Caco-2 (cell line): Measurements from ENCODE around the gene TTLL11. TPM values are rescaled to one million over a fixed set of nuclear protein-coding genes. Genes with fewer than 3 reads are reported as not detected.

ENCODE experiments used
- BruUV-seq: library from RNA; stranded (reverse); fragments of 400-500 nt; replicated peaks from 2 replicates; lab custom pipeline; 2021; lab: Mats Ljungman, UMichigan
- CTCF ChIA-PET: fragments of 300-600 bp; sonication (Branson Sonifier 250); formaldehyde crosslinking; loops from one replicate; lab custom pipeline; 2022; ENCODE audit warnings: antibody characterized with exemption; lab: Charles Lee
- POLR2A ChIA-PET: fragments of 300-600 bp; sonication (Branson Sonifier 250); formaldehyde crosslinking; loops from one replicate; lab custom pipeline; 2022; ENCODE audit warnings: antibody characterized with exemption; lab: Charles Lee
- DNase-seq, 2 experiments: peaks; one replicate each; pipeline versions ENCODE4 v3.0.0 to v3.0.0-alpha.2; 2020 to 2022
- H3K27me3 ChIP-seq: replicated peaks from 2 replicates; pipeline ENCODE4 v1.6.0; 2011; ENCODE audit warnings: low read length; ENCODE audit not compliant: control insufficient read depth, insufficient read depth
- H3K36me3 ChIP-seq: 2 replicates; pipeline ENCODE4 v1.5.1; 2011; ENCODE audit warnings: low read length; ENCODE audit not compliant: control insufficient read depth, insufficient read depth
- H3K4me1 ChIP-seq: fragments of 250-450 bp; sonication (Bioruptor Pico); 2 replicates; pipeline ENCODE4 v1.5.1; 2020; ENCODE audit warnings: mild to moderate bottlenecking
- H3K4me3 ChIP-seq: 2 replicates; pipeline ENCODE4 v1.5.1; 2011; ENCODE audit warnings: low read depth, mild to moderate bottlenecking, control low read depth, low read length
- H3K9me3 ChIP-seq: fragments of 250-450 bp; sonication (Bioruptor Pico); 2 replicates; pipeline ENCODE4 v1.5.1; 2020; ENCODE audit warnings: mild to moderate bottlenecking, moderate library complexity
- H3K27ac Mint-ChIP-seq: one replicate; pipeline ENCODE4 v1.8.0; 2022; ENCODE audit warnings: mixed read lengths; ENCODE audit not compliant: unreplicated experiment
- H3K27me3 Mint-ChIP-seq: one replicate; pipeline ENCODE4 v1.8.0; 2022; ENCODE audit warnings: mixed read lengths; ENCODE audit not compliant: insufficient read depth, unreplicated experiment
- H3K36me3 Mint-ChIP-seq: one replicate; pipeline ENCODE4 v1.8.0; 2022; ENCODE audit warnings: mild to moderate bottlenecking, mixed read lengths; ENCODE audit not compliant: insufficient read depth, unreplicated experiment
- H3K4me1 Mint-ChIP-seq: one replicate; pipeline ENCODE4 v1.8.0; 2022; ENCODE audit warnings: low read depth, mixed read lengths; ENCODE audit not compliant: unreplicated experiment
- H3K4me3 Mint-ChIP-seq: one replicate; pipeline ENCODE4 v1.8.0; 2022; ENCODE audit warnings: mild to moderate bottlenecking, moderate library complexity, mixed read lengths; ENCODE audit not compliant: unreplicated experiment
- H3K9me3 Mint-ChIP-seq: one replicate; pipeline ENCODE4 v1.8.0; 2022; ENCODE audit warnings: mixed read lengths; ENCODE audit not compliant: unreplicated experiment
- CTCF ChIP-seq, 2 experiments: fragments of 200-600 bp in 1 of 2; IDR thresholded peaks; 1 replicate in 1 of 2; 2 replicates in 1 of 2; pipeline versions ENCODE4 v1.5.1 to v1.8.0; 2011 to 2022; ENCODE audit warnings: antibody characterized with exemption in 1 of 2, control low read depth in 1 of 2, inconsistent platforms in 1 of 2, low read depth in 1 of 2, low read length in 1 of 2, mild to moderate bottlenecking in 1 of 2, moderate library complexity in 1 of 2; ENCODE audit not compliant: insufficient read depth in 1 of 2, severe bottlenecking in 1 of 2, unreplicated experiment in 1 of 2
- intact Hi-C: fragments of 100-400 bp; cut with micrococcal nuclease; formaldehyde crosslinking; loops from one replicate; pipeline ENCODE4 v1.10.0; 2022; ENCODE audit not compliant: unreplicated experiment
- total RNA-seq: library from RNA; stranded (reverse); gene quantifications from 2 replicates; pipeline ENCODE4 v1.2.3, GENCODE V29; 2022

TTLL11 gene
- total RNA-seq, 1 experiment from 2014 or later, result 4.4 TPM

GRCh38 chr9:121807823-121808278 lies 285.3 kb downstream of the TTLL11 start:
- no peaks in the 10 kb centered on the region for H3K4me1 Mint-ChIP-seq
- H3K9me3 ChIP-seq, result no peaks in the 10 kb centered on the region
- no peak for DNase-seq
- no peaks in the 10 kb centered on the region for H3K9me3 Mint-ChIP-seq
- H3K4me3 ChIP-seq, result no peak overlapping the region
- intact Hi-C loops, result no loop called here
- no peak overlapping the region for H3K27ac Mint-ChIP-seq
- H3K4me1 ChIP-seq, result no peaks in the 10 kb centered on the region
- peaks cover 3% of the 10 kb centered on the region for H3K27me3 Mint-ChIP-seq
- H3K4me3 Mint-ChIP-seq, result no peak overlapping the region
- CTCF ChIA-PET, result no interaction called here
- TF ChIP-seq CTCF (IDR thresholded peaks at IDR 0.05; ENCODE audit: insufficient read depth in 1 of 2, low read depth in 1 of 2, low read length in 1 of 2, severe bottlenecking in 1 of 2, unreplicated experiment in 1 of 2), result no peak
- POLR2A ChIA-PET, result no interaction called here
- H3K27me3 ChIP-seq, result no peaks in the 10 kb centered on the region; the same call in 1 of the 2 replicates
- no peaks in the 10 kb centered on the region for H3K36me3 Mint-ChIP-seq
- H3K36me3 ChIP-seq, result no peaks in the 10 kb centered on the region
- BruUV-seq, result no TSS peak

- Mint-ChIP-seq H3K27me3 (peaks cover 5% of the 10 kb centered on the region), H3K4me1 (no peaks in the 10 kb centered on the region), H3K4me3 (no peak overlapping the region), H3K27ac (no peak overlapping the region), H3K9me3 (no peaks in the 10 kb centered on the region), H3K36me3 (no peaks in the 10 kb centered on the region)
- no peak overlapping the region for H3K4me3 ChIP-seq
- no peaks in the 10 kb centered on the region for H3K9me3 ChIP-seq
- POLR2A ChIA-PET, result no interaction called here
- BruUV-seq, result no TSS peak
- intact Hi-C loops, result no loop called here
- no peaks in the 10 kb centered on the region for H3K4me1 ChIP-seq
- CTCF ChIA-PET, result no interaction called here
- DNase-seq, result no peak
- no peak for TF ChIP-seq CTCF (IDR thresholded peaks at IDR 0.05; ENCODE audit: insufficient read depth in 1 of 2, low read depth in 1 of 2, low read length in 1 of 2, severe bottlenecking in 1 of 2, unreplicated experiment in 1 of 2)
- H3K36me3 ChIP-seq, result no peaks in the 10 kb centered on the region
- H3K27me3 ChIP-seq, result no peaks in the 10 kb centered on the region; the same call in 1 of the 2 replicates
Measured at GRCh38 chr9:121807069-121807822, 285.9 kb downstream of the TTLL11 start.

GRCh38 chr9:121802753-121803152 lies 290.4 kb downstream of the TTLL11 start:
- Histone ChIP-seq H3K27me3 (no peaks in the 10 kb centered on the region; the same call in 1 of the 2 replicates), H3K4me3 (no peak overlapping the region), H3K36me3 (no peaks in the 10 kb centered on the region), H3K4me1 (no peaks in the 10 kb centered on the region), H3K9me3 (no peaks in the 10 kb centered on the region)
- H3K4me1 Mint-ChIP-seq, result no peaks in the 10 kb centered on the region
- ChIA-PET CTCF (interaction anchor here (0.6 kb wide), 1 partner anchor 114 kb away, joined by 4 read pairs; no protein-coding TSS in a partner anchor), POLR2A (no interaction called here)
- TF ChIP-seq CTCF (IDR thresholded peaks at IDR 0.05; ENCODE audit: insufficient read depth in 1 of 2, low read depth in 1 of 2, low read length in 1 of 2, severe bottlenecking in 1 of 2, unreplicated experiment in 1 of 2), result no peak
- H3K36me3 Mint-ChIP-seq, result no peaks in the 10 kb centered on the region
- peaks cover 9% of the 10 kb centered on the region for H3K27me3 Mint-ChIP-seq
- no peaks in the 10 kb centered on the region for H3K9me3 Mint-ChIP-seq
- no peak overlapping the region for H3K27ac Mint-ChIP-seq
- no peak overlapping the region for H3K4me3 Mint-ChIP-seq
- intact Hi-C loops, result loop anchor here (5.0 kb wide), 1 partner anchor 965 kb away; no protein-coding TSS in a partner anchor
- no peak for DNase-seq
- no TSS peak for BruUV-seq
